Gastrocnemius medialis (tissue), 4 donors: ENCODE results near the gene DDX41. TPM values are rescaled to one million over a fixed set of nuclear protein-coding genes. Genes with fewer than 3 reads are reported as not detected.

Source experiments
- ATAC-seq, 2 donors: fragments of 150-250 bp; one replicate each; pipeline ENCODE4 v1.9.1; 2016
- DNase-seq, 2 donors: peaks; one replicate each; pipeline ENCODE4 v3.0.0-alpha.2; 2019
- H3K27ac ChIP-seq, 4 donors: fragments of 200-600 bp; sonication (generic); 1 replicate in 1 of 4; 2 replicates in 3 of 4; pipeline ENCODE4 v1.5.1; 2016 to 2018; ENCODE audit warnings: mild to moderate bottlenecking in 2 of 4, moderate library complexity in 1 of 4
- H3K27me3 ChIP-seq, 3 donors: fragments of 200-600 bp; sonication (generic) in 2 of 3; 1 replicate in 1 of 3; 2 replicates in 2 of 3; pipeline versions ENCODE4 v1.5.1 to v1.6.0; 2016 to 2019; ENCODE audit warnings: mild to moderate bottlenecking in 1 of 3, moderate library complexity in 1 of 3
- H3K36me3 ChIP-seq, 2 donors: fragments of 200-600 bp; sonication (generic) in 1 of 2; one replicate each; pipeline ENCODE4 v1.5.1; 2017 to 2018
- H3K4me1 ChIP-seq, 2 donors: fragments of 200-600 bp; sonication (generic) in 1 of 2; one replicate each; pipeline ENCODE4 v1.5.1; 2016 to 2017; ENCODE audit warnings: mild to moderate bottlenecking in 2 of 2
- H3K4me3 ChIP-seq, 4 donors: fragments of 200-600 bp; sonication (generic) in 3 of 4; 1 replicate in 1 of 4; 2 replicates in 3 of 4; pipeline ENCODE4 v1.5.1; 2016 to 2019; ENCODE audit warnings: mild to moderate bottlenecking in 2 of 4
- H3K9me3 ChIP-seq, 3 donors: fragments of 200-600 bp; sonication (generic) in 2 of 3; 1 replicate in 1 of 3; 2 replicates in 2 of 3; pipeline ENCODE4 v1.5.1; 2016 to 2019
- POLR2A ChIP-seq, 2 donors: fragments of 450-650 bp; IDR thresholded peaks; one replicate each; pipeline ENCODE4 v1.6.1; 2017; ENCODE audit warnings: antibody characterized with exemption in 2 of 2, mild to moderate bottlenecking in 2 of 2, moderate library complexity in 2 of 2
- in situ Hi-C, 4 donors: fragments of 200-750 bp; cut with MboI; loops; one replicate each; pipeline versions ENCODE4 v1.15.0 to v1.8.0; 2017; ENCODE audit warnings: low sequenced_read_pairs in 4 of 4
- intact Hi-C: fragments of 100-400 bp; cut with DNase I; formaldehyde crosslinking; loops from one replicate; pipeline ENCODE4 v1.15.1; 2023; ENCODE audit warnings: low total_unique reads
- total RNA-seq, 4 donors: library from RNA; depleted of rRNA; stranded (reverse); fragments of >200 nt; gene quantifications; one replicate each; pipeline versions ENCODE4 v1.1.0 to v1.2.3, GENCODE V29; 2016
- TF ChIP-seq, protein P1 (sequence below), 5 experiments: fragments of 450-650 bp in 3 of 5; fragments of 200-600 bp in 2 of 5; sonication (generic) in 2 of 5; IDR thresholded peaks in 4 of 5; conservative IDR thresholded peaks in 1 of 5; 1 replicate in 4 of 5; 2 replicates in 1 of 5; pipeline ENCODE4 v1.5.1; 2016 to 2019; ENCODE audit warnings: antibody characterized with exemption in 5 of 5, mild to moderate bottlenecking in 3 of 5, moderate library complexity in 3 of 5

The DDX41 gene
- total RNA-seq, 4 donors from 2014 or later, result 47.1 to 105 (median 62.3) TPM

DNA sequence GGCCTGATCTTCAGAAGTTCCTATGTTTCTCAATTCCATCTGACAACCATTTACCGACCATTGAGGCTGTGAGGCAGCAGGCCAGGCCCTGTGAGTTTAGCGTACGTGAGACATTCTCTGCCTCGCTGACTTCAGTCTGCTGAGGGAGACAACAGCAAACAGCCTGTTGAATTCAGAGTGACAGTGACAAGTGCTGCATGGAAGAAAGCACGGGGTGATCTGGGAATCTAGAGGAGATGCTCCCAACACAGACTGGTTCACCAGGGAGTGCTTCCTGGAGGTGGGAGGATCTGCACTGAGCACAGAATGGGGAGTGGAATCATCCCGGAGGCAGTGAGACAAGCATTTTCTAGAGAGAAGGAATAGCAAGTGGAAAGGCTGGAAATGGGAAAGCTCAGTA lies 10.0 kb upstream of the DDX41 start:
- H3K36me3 ChIP-seq, result peaks cover 0 to 82% of the 10 kb centered on the region in 2 donors
- TF ChIP-seq, protein P1, sequence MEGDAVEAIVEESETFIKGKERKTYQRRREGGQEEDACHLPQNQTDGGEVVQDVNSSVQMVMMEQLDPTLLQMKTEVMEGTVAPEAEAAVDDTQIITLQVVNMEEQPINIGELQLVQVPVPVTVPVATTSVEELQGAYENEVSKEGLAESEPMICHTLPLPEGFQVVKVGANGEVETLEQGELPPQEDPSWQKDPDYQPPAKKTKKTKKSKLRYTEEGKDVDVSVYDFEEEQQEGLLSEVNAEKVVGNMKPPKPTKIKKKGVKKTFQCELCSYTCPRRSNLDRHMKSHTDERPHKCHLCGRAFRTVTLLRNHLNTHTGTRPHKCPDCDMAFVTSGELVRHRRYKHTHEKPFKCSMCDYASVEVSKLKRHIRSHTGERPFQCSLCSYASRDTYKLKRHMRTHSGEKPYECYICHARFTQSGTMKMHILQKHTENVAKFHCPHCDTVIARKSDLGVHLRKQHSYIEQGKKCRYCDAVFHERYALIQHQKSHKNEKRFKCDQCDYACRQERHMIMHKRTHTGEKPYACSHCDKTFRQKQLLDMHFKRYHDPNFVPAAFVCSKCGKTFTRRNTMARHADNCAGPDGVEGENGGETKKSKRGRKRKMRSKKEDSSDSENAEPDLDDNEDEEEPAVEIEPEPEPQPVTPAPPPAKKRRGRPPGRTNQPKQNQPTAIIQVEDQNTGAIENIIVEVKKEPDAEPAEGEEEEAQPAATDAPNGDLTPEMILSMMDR (IDR thresholded peaks at IDR 0.05 in 4 of 5, conservative IDR thresholded peaks at IDR 0.05 in 1 of 5), result no peak
- no peak for TF ChIP-seq POLR2A (IDR thresholded peaks at IDR 0.05)
- DNase-seq, result no peak
- peaks cover 16 to 33% of the 10 kb centered on the region in 2 donors for H3K4me1 ChIP-seq
- peak overlapping the region in 2 of 4 donors; percentile 80 to 85 for H3K27ac ChIP-seq
- intact Hi-C loops (no loop called here), in situ Hi-C loops (no loop called here)
- no peaks in the 10 kb centered on the region for H3K27me3 ChIP-seq
- no peaks in the 10 kb centered on the region for H3K9me3 ChIP-seq
- H3K4me3 ChIP-seq, result no peak overlapping the region
- ATAC-seq, result no peak

DNA sequence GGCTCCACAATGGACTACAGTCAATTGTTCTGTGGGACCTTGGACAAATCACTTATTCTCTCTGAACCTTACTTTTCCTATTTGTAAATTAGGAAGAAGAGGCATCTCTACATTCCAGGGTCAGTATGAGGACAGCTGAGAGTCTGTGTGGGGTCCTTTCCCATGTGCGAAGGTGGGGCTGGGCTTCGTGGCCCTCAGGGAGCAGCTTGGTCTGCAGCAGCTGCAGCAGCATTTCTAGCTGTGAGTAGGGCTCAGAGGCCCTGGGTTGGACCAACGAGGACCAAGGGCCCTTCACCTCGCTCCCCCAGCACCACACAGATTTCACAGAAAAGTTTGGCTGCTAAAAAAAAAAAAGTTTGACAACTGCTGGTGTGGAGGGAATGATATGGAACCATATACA lies 9.4 kb upstream of the DDX41 start:
- in situ Hi-C loops, result no loop called here
- no peak for DNase-seq
- no peak for TF ChIP-seq POLR2A (IDR thresholded peaks at IDR 0.05)
- TF ChIP-seq, protein P1 (IDR thresholded peaks at IDR 0.05 in 4 of 5, conservative IDR thresholded peaks at IDR 0.05 in 1 of 5), result no peak
- H3K4me3 ChIP-seq, result no peak overlapping the region
- H3K9me3 ChIP-seq, result no peaks in the 10 kb centered on the region
- H3K27ac ChIP-seq, result peak overlapping the region; percentile 70 to 85 (median 76)
- peaks cover 16 to 33% of the 10 kb centered on the region in 2 donors for H3K4me1 ChIP-seq
- no peaks in the 10 kb centered on the region for H3K27me3 ChIP-seq
- H3K36me3 ChIP-seq, result peaks cover 0 to 82% of the 10 kb centered on the region in 2 donors
- intact Hi-C loops, result no loop called here
- no peak for ATAC-seq

DNA sequence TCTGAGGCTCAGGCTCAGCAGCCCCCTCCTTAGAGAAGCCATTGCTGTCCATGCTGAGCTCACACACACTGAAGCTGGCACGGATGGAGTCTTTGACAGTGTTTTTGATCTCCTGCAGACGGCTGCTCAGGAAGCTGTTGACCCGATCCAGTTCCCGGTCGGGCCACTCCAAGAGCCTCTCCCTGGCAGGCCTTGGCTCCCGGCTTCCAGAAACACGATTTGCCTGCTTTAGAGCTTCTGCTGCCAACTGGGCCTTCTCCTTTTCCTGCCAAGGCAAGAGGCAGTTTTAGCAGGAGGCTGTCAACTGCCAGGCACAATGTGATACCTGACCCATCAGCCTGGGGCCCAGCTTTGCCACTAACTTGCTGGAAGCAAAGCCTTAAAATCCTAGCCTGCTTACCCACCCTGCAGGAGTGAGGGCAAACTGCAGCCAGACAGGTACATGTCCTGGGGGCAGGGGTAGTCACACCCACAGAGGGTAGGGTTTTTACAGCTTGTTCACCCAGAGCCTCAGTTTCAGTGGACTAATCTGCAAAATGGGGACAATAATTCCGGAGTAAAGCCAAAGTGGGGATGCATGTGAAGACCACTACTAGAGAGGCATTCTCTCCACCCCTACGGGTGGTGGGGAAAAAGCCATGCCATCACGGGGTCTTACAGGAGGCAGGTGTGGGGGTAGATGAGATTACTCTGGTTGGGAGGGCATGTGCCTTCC lies 8.3 kb upstream of the DDX41 start:
- TF ChIP-seq, protein P1 (IDR thresholded peaks at IDR 0.05 in 4 of 5, conservative IDR thresholded peaks at IDR 0.05 in 1 of 5), result no peak
- TF ChIP-seq POLR2A (IDR thresholded peaks at IDR 0.05), result no peak
- Histone ChIP-seq H3K9me3 (no peaks in the 10 kb centered on the region), H3K27ac (peak overlapping the region; percentile 70 to 85 (median 76)), H3K4me3 (no peak overlapping the region), H3K36me3 (peaks cover 0 to 82% of the 10 kb centered on the region in 2 donors), H3K27me3 (no peaks in the 10 kb centered on the region), H3K4me1 (peaks cover 16 to 33% of the 10 kb centered on the region in 2 donors)
- peak; percentile 63 to 87 for DNase-seq
- intact Hi-C loops, result no loop called here
- ATAC-seq, result peak; percentile 79 to 89
- in situ Hi-C loops, result loop anchor here in 1 of 4 donors (25.0 kb wide), 1 partner anchor 138 kb away; the partner anchor contains the start of gene SLC34A1

DNA sequence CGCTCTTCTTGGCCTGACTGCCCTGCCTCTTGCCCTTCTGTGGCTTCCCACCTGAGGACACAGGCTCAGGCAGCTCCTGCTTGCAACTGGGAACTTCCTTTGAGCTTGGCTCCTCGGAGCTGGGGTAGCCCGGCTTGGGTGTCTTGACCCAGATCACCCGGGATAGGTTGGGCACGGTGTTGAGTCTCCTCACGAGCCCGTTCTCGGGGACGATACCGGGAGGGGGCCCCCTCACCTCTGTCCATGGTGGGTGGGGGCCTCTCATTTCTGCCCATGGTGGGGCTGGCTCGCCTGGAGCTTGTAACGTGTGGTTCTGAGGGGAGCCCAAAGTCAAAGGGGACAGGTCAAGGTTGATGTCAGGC lies 7.8 kb upstream of the DDX41 start:
- in situ Hi-C loops, result loop anchor here in 1 of 4 donors (25.0 kb wide), 1 partner anchor 137 kb away; the partner anchor contains the start of gene SLC34A1
- DNase-seq, result no peak
- H3K9me3 ChIP-seq, result no peaks in the 10 kb centered on the region

DNA sequence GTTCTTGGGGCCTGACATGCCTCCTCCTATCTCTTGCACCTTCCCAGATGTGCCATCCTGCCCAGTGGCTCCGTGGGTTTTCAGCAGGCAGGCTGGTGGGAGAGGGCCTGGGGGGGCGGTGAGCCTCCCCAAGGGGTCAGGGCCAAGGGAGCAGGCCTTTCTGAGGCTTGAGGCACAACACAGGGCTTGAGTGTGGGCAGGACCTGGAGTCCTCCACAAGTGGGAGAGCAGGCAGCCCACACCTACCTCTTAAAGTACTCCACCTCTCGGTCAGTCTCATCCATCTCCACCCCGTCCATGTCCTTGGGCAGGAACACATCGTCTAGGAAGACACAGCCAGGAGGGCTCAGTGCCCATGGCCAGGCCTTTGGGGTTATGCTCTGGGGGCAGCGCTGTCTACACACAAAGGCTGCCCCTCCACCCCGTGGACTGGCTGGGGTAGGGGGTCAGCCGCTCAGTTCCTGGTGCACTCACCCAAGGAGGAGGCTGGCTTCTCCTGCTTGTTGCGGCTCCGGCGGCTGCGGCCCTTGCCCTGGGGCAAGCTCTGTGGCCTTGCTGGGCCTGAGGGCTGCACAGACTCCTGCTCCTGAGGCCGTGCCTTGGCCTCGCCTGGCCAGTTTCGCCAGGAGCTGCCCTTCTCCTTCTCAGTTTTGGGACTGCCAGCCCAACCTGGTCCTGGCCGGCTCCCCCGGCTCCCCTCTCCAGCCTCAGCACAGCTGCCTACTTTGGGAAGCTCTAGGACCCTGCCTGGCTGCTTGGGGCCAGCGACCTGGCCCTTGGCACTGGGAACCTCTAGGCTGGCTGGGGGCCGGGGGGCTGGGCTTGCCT lies 7.2 kb upstream of the DDX41 start:
- no peak overlapping the region for H3K4me3 ChIP-seq
- H3K36me3 ChIP-seq, result peaks cover 0 to 71% of the 10 kb centered on the region in 2 donors
- intact Hi-C loops (no loop called here), in situ Hi-C loops (loop anchor here in 1 of 4 donors (25.0 kb wide), 1 partner anchor 137 kb away; the partner anchor contains the start of gene SLC34A1)
- H3K9me3 ChIP-seq, result no peaks in the 10 kb centered on the region
- ATAC-seq, result no peak
- peak overlapping the region; percentile 70 to 85 (median 76) for H3K27ac ChIP-seq
- peaks cover 19 to 36% of the 10 kb centered on the region in 2 donors for H3K4me1 ChIP-seq
- no peaks in the 10 kb centered on the region for H3K27me3 ChIP-seq
- TF ChIP-seq POLR2A (IDR thresholded peaks at IDR 0.05), result no peak
- TF ChIP-seq, protein P1 (IDR thresholded peaks at IDR 0.05 in 4 of 5, conservative IDR thresholded peaks at IDR 0.05 in 1 of 5), result no peak
- no peak for DNase-seq

More for the DNA sequence above, 7.8 kb upstream of the DDX41 start:
- H3K36me3 ChIP-seq, result peaks cover 0 to 77% of the 10 kb centered on the region in 2 donors
- H3K27me3 ChIP-seq, result no peaks in the 10 kb centered on the region
- intact Hi-C loops, result no loop called here
- H3K4me3 ChIP-seq, result no peak overlapping the region
- peak overlapping the region; percentile 70 to 85 (median 76) for H3K27ac ChIP-seq
- H3K4me1 ChIP-seq, result peaks cover 16 to 33% of the 10 kb centered on the region in 2 donors
- no peak for TF ChIP-seq POLR2A (IDR thresholded peaks at IDR 0.05)
- peak in 1 of 2 donors; percentile 6 for ATAC-seq
